HCT116 (cell line): Measurements from ENCODE around the gene RRBP1. TPM values are rescaled to one million over a fixed set of nuclear protein-coding genes. Genes with fewer than 3 reads are reported as not detected.

ENCODE experiments used
- ATAC-seq: fragments of 200-7000 bp; cut with Tn5 transposase; 2 replicates; pipeline ENCODE4 v1.9.1; 2020; ENCODE audit warnings: mild to moderate bottlenecking, moderate library complexity
- BruUV-seq: library from RNA; stranded (reverse); fragments of 400-500 nt; replicated peaks from 2 replicates; lab custom pipeline; 2021; lab: Mats Ljungman, UMichigan
- CTCF ChIA-PET: fragments of 300-600 bp; sonication (Branson Sonifier 250); formaldehyde crosslinking; loops from one replicate; lab custom pipeline; 2021; ENCODE audit warnings: antibody characterized with exemption; lab: Charles Lee
- POLR2A ChIA-PET: fragments of 300-600, 350-600 bp; sonication (Branson Sonifier 250); formaldehyde crosslinking; loops from one replicate; lab custom pipeline; 2021; ENCODE audit warnings: antibody characterized with exemption; lab: Charles Lee
- RAD21 ChIA-PET, 2 experiments: fragments of 300-600 bp; sonication (Branson Sonifier 250); formaldehyde crosslinking; loops; one replicate each; lab custom pipeline; 2023; ENCODE audit warnings: low total read pairs in 2 of 2; ENCODE audit not compliant: uncharacterized antibody in 2 of 2, unreplicated experiment in 2 of 2, low non-redundant PET in 1 of 2; lab: Charles Lee
- DNase-seq: peaks from one replicate; pipeline ENCODE4 v3.0.0-alpha.2; 2010; ENCODE audit warnings: low read depth, low spot score
- H2AFZ ChIP-seq: fragments of 200-600 bp; shearing (Covaris generic), sonication (generic); 2 replicates; pipeline ENCODE4 v1.6.1; 2017; ENCODE audit warnings: low read depth, mixed run types, mixed read lengths, antibody characterized with exemption, low read length; ENCODE audit not compliant: poor library complexity, severe bottlenecking
- H3K27ac ChIP-seq: 2 replicates; pipeline ENCODE4 v1.5.1; 2012; ENCODE audit warnings: low read depth, low read length
- H3K27me3 ChIP-seq: fragments of 200-600 bp; sonication (generic); 2 replicates; pipeline ENCODE4 v1.6.1; 2016; ENCODE audit warnings: mixed run types, low read length, mixed read lengths; ENCODE audit not compliant: insufficient read depth
- H3K36me3 ChIP-seq, 2 experiments: fragments of 200-500 bp in 1 of 2; fragments of 200-600 bp in 1 of 2; sonication (Bioruptor generic) in 1 of 2; sonication (generic) in 1 of 2; 2 replicates each; pipeline versions ENCODE4 v1.5.1 to v1.6.1; 2014 to 2016; ENCODE audit warnings: low read length in 2 of 2, inconsistent platforms in 1 of 2, mixed read lengths in 1 of 2, mixed run types in 1 of 2; ENCODE audit not compliant: insufficient read depth in 2 of 2, control insufficient read depth in 1 of 2
- H3K4me1 ChIP-seq, 2 experiments: fragments of 200-600 bp in 1 of 2; sonication (generic) in 1 of 2; 2 replicates each; pipeline versions ENCODE4 v1.5.1 to v1.6.1; 2012 to 2017; ENCODE audit warnings: low read length in 2 of 2, inconsistent platforms in 1 of 2, mild to moderate bottlenecking in 1 of 2, mixed read lengths in 1 of 2, mixed run types in 1 of 2, moderate library complexity in 1 of 2; ENCODE audit not compliant: insufficient read depth in 2 of 2, control insufficient read depth in 1 of 2
- H3K4me2 ChIP-seq: fragments of 200-600 bp; sonication (generic); 2 replicates; pipeline ENCODE4 v1.6.1; 2017; ENCODE audit warnings: mixed run types, low read length, mixed read lengths
- H3K4me3 ChIP-seq, 2 experiments: fragments of 200-600 bp in 1 of 2; sonication (generic) in 1 of 2; replicated peaks in 1 of 2; 2 replicates each; pipeline ENCODE4 v1.5.1; 2011 to 2016; ENCODE audit warnings: low read length in 2 of 2, control low read depth in 1 of 2, low read depth in 1 of 2, mild to moderate bottlenecking in 1 of 2, mixed read lengths in 1 of 2, mixed run types in 1 of 2
- H3K79me2 ChIP-seq: fragments of 200-600 bp; sonication (generic); 2 replicates; pipeline ENCODE4 v1.6.1; 2017; ENCODE audit warnings: mild to moderate bottlenecking, mixed run types, low read length, moderate library complexity, mixed read lengths; ENCODE audit not compliant: insufficient read depth
- H3K9ac ChIP-seq: fragments of 200-600 bp; sonication (generic); 2 replicates; pipeline ENCODE4 v1.6.1; 2016; ENCODE audit warnings: low read length, mixed read lengths
- H3K9me2 ChIP-seq: fragments of 200-600 bp; sonication (generic), shearing (Covaris generic); 2 replicates; pipeline ENCODE4 v1.6.1; 2017; ENCODE audit warnings: mixed run types, mild to moderate bottlenecking, moderate library complexity; ENCODE audit not compliant: insufficient read depth
- H3K9me3 ChIP-seq, 2 experiments: fragments of 200-500 bp in 1 of 2; fragments of 200-600 bp in 1 of 2; sonication (Bioruptor generic) in 1 of 2; sonication (generic) in 1 of 2; 2 replicates each; pipeline ENCODE4 v1.6.1; 2014 to 2017; ENCODE audit warnings: low read length in 2 of 2, mixed read lengths in 2 of 2, inconsistent platforms in 1 of 2, low read depth in 1 of 2, mild to moderate bottlenecking in 1 of 2, mixed run types in 1 of 2, moderate library complexity in 1 of 2; ENCODE audit not compliant: control insufficient read depth in 1 of 2, insufficient read depth in 1 of 2
- H4K20me1 ChIP-seq: fragments of 200-600 bp; sonication (generic), shearing (Covaris generic); 2 replicates; pipeline ENCODE4 v1.6.1; 2017; ENCODE audit warnings: mixed run types, mild to moderate bottlenecking, moderate library complexity; ENCODE audit not compliant: insufficient read depth
- ATF3 ChIP-seq: IDR thresholded peaks from 2 replicates; pipeline ENCODE4 v1.6.1; 2012
- CBX3 ChIP-seq: IDR thresholded peaks from 2 replicates; pipeline ENCODE4 v1.6.1; 2012; ENCODE audit warnings: low read depth
- CEBPB ChIP-seq: IDR thresholded peaks from 2 replicates; pipeline ENCODE4 v1.6.1; 2012; ENCODE audit warnings: low read depth
- CTCF ChIP-seq, 3 experiments: fragments of 200-600 bp in 1 of 3; sonication (generic) in 1 of 3; IDR thresholded peaks in 2 of 3; conservative IDR thresholded peaks in 1 of 3; 2 replicates each; pipeline ENCODE4 v1.5.1; 2012 to 2017; ENCODE audit warnings: low read depth in 2 of 3, low read length in 2 of 3, antibody characterized with exemption in 1 of 3, borderline replicate concordance in 1 of 3, control low read depth in 1 of 3, mild to moderate bottlenecking in 1 of 3, mixed read lengths in 1 of 3, mixed run types in 1 of 3, moderate library complexity in 1 of 3; ENCODE audit not compliant: insufficient read depth in 1 of 3
- EZH2 ChIP-seq: fragments of 200-600 bp; sonication (generic); IDR thresholded peaks from 2 replicates; pipeline ENCODE4 v1.6.1; 2017; ENCODE audit warnings: antibody characterized with exemption, mixed run types
- EZH2phosphoT487 ChIP-seq: fragments of 200-600 bp; IDR thresholded peaks from 2 replicates; pipeline ENCODE4 v1.6.1; 2018; ENCODE audit warnings: antibody characterized with exemption, borderline replicate concordance
- POLR2A ChIP-seq: IDR thresholded peaks from 2 replicates; pipeline ENCODE4 v1.7.0; 2011; ENCODE audit warnings: borderline replicate concordance; ENCODE audit not compliant: insufficient read depth, insufficient read length; ENCODE audit errors: extremely low read depth
- RAD21 ChIP-seq: IDR thresholded peaks from 2 replicates; pipeline ENCODE4 v1.6.1; 2012; ENCODE audit warnings: low read depth, mild to moderate bottlenecking
- SIN3A ChIP-seq: IDR thresholded peaks from 2 replicates; pipeline ENCODE4 v1.6.1; 2012; ENCODE audit warnings: low read depth
- SP1 ChIP-seq: IDR thresholded peaks from 2 replicates; pipeline ENCODE4 v1.6.1; 2012; ENCODE audit warnings: low read depth
- SRF ChIP-seq: IDR thresholded peaks from 2 replicates; pipeline ENCODE4 v1.6.1; 2012; ENCODE audit warnings: low read depth
- YY1 ChIP-seq: IDR thresholded peaks from 2 replicates; pipeline ENCODE4 v1.6.1; 2011; ENCODE audit warnings: low read length, low read depth, moderate library complexity, mild to moderate bottlenecking; ENCODE audit not compliant: insufficient replicate concordance; ENCODE audit errors: extremely low read depth
- ZBTB33 ChIP-seq: IDR thresholded peaks from 2 replicates; pipeline ENCODE4 v1.6.1; 2011; ENCODE audit warnings: mild to moderate bottlenecking, low read length, moderate library complexity; ENCODE audit not compliant: insufficient replicate concordance; ENCODE audit errors: extremely low read depth
- ZFX ChIP-seq: fragments of 450-650 bp; IDR thresholded peaks from 2 replicates; pipeline ENCODE4 v1.6.1; 2017
- ZNF274 ChIP-seq: fragments of 200-500 bp; sonication (Bioruptor generic); IDR thresholded peaks from 2 replicates; pipeline ENCODE4 v1.6.1; 2014; ENCODE audit warnings: mild to moderate bottlenecking, low read depth, low read length, inconsistent platforms
- intact Hi-C: fragments of 100-400 bp; cut with micrococcal nuclease; formaldehyde crosslinking; loops from 2 replicates; pipeline ENCODE4 v1.10.0; 2022
- total RNA-seq: library from RNA; stranded (reverse); gene quantifications from one replicate; pipeline ENCODE4 v1.2.1, GENCODE V29; 2021; ENCODE audit not compliant: unreplicated experiment
- TF ChIP-seq, protein P1 (sequence below): IDR thresholded peaks from 2 replicates; pipeline ENCODE4 v1.6.1; 2012

The RRBP1 gene
- total RNA-seq, 1 experiment from 2014 or later, result 123 TPM

DNA sequence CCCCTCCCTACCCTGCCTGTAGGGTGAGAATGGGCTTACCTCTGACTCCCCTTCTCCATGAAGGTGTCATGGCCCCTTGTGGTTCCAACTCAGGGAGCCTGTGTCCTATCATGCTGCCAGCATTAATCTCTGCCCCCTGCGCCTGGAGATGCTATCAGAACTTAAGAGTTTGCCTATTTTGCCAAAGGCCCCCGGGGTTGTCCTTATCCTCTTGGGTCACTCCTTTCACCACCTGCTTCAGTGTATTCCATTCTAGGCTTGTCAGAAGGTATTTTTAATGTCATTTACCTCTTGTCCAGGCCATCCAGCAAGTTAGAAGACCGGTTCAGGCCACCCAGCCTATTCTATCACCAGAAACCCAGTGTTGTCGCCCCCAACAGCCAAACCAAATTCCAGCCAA is 10.5 kb downstream of the RRBP1 start:
- no peak for TF ChIP-seq ATF3
- TF ChIP-seq CTCF (IDR thresholded peaks at IDR 0.05 in 2 of 3, conservative IDR thresholded peaks at IDR 0.05 in 1 of 3; ENCODE audit: borderline replicate concordance in 1 of 3, insufficient read depth in 1 of 3, low read depth in 2 of 3, low read length in 2 of 3), result no peak
- TF ChIP-seq CBX3, result no peak
- no peak for TF ChIP-seq SRF
- TF ChIP-seq SIN3A, result no peak
- no peak for TF ChIP-seq ZFX
- no peak for TF ChIP-seq EZH2
- TF ChIP-seq SP1, result no peak
- no peak for TF ChIP-seq POLR2A
- POLR2A ChIA-PET, result no interaction called here
- no peaks in the 10 kb centered on the region for H3K9me3 ChIP-seq
- ATAC-seq (no peak), DNase-seq (no peak)
- no peaks in the 10 kb centered on the region for H3K27me3 ChIP-seq
- H3K4me3 ChIP-seq, result no peak overlapping the region
- peaks cover 2 to 15% of the 10 kb centered on the region in 2 experiments; a peak in 1 of 4 replicates for H3K36me3 ChIP-seq
- CTCF ChIA-PET, result no interaction called here
- intact Hi-C loops, result no loop called here
- H3K9ac ChIP-seq, result no peak overlapping the region
- H3K79me2 ChIP-seq, result peaks cover 91% of the 10 kb centered on the region
- RAD21 ChIA-PET, result no interaction called here
- BruUV-seq, result no TSS peak
- H3K27ac ChIP-seq, result no peak overlapping the region
- no peaks in the 10 kb centered on the region for H3K9me2 ChIP-seq
- H4K20me1 ChIP-seq, result no peaks in the 10 kb centered on the region; the same call in 1 of the 2 replicates
- no peak overlapping the region for H2AFZ ChIP-seq
- H3K4me2 ChIP-seq, result no peak overlapping the region
- no peaks in the 10 kb centered on the region for H3K4me1 ChIP-seq

GRCh38 chr20:17671011-17671410 is 11.0 kb downstream of the RRBP1 start:
- Histone ChIP-seq H4K20me1 (no peaks in the 10 kb centered on the region; the same call in 1 of the 2 replicates), H3K4me1 (no peaks in the 10 kb centered on the region), H3K4me3 (no peak overlapping the region), H3K9ac (no peak overlapping the region), H3K36me3 (peaks cover 2 to 15% of the 10 kb centered on the region in 2 experiments; a peak in 1 of 4 replicates), H2AFZ (no peak overlapping the region), H3K4me2 (no peak overlapping the region), H3K79me2 (peaks cover 90% of the 10 kb centered on the region), H3K27me3 (no peaks in the 10 kb centered on the region), H3K27ac (no peak overlapping the region), H3K9me2 (no peaks in the 10 kb centered on the region), H3K9me3 (no peaks in the 10 kb centered on the region)
- intact Hi-C loops, result no loop called here
- ChIA-PET CTCF (no interaction called here), POLR2A (no interaction called here), RAD21 (no interaction called here)
- no TSS peak for BruUV-seq
- no peak for ATAC-seq
- DNase-seq, result no peak
- TF ChIP-seq ZNF274 (no peak), ZFX (no peak), ZBTB33 (no peak), EZH2phosphoT487 (no peak), POLR2A (no peak), YY1 (no peak), EZH2 (no peak), CEBPB (no peak), RAD21 (no peak), SP1 (no peak), ATF3 (no peak), SIN3A (no peak)
- TF ChIP-seq, protein P1, sequence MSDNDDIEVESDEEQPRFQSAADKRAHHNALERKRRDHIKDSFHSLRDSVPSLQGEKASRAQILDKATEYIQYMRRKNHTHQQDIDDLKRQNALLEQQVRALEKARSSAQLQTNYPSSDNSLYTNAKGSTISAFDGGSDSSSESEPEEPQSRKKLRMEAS, result no peak
